Trophoblast cell (in vitro differentiated cells and primary cell): ENCODE measurements around the gene CSF3R.
"Not testable (repeated sequence)": the region's sequence is repeated elsewhere in the genome, so short reads cannot be mapped to it uniquely, and the experiment has no call there.

Experiments
- DNase-seq, 2 donors: peaks; one replicate each; pipeline ENCODE4 v3.0.0-alpha.2; 2016
- H2AFZ ChIP-seq: 2 replicates; pipeline ENCODE4 v1.6.1; 2013; ENCODE audit warnings: low read length, moderate library complexity, mild to moderate bottlenecking; ENCODE audit not compliant: insufficient read depth, poor library complexity
- H2AK5ac ChIP-seq: 2 replicates; pipeline ENCODE4 v1.6.1; 2013; ENCODE audit warnings: mild to moderate bottlenecking, low read length
- H2BK120ac ChIP-seq: 2 replicates; pipeline ENCODE4 v1.6.1; 2013; ENCODE audit warnings: low read length, mild to moderate bottlenecking, moderate library complexity; ENCODE audit not compliant: insufficient read depth, poor library complexity
- H2BK12ac ChIP-seq: 2 replicates; pipeline ENCODE4 v1.6.1; 2013; ENCODE audit warnings: mild to moderate bottlenecking, low read length, moderate library complexity
- H2BK5ac ChIP-seq: 2 replicates; pipeline ENCODE4 v1.6.1; 2013; ENCODE audit warnings: low read length, low read depth, moderate library complexity, mild to moderate bottlenecking; ENCODE audit not compliant: poor library complexity
- H3K14ac ChIP-seq: 2 replicates; pipeline ENCODE4 v1.6.1; 2013; ENCODE audit warnings: mild to moderate bottlenecking, low read length
- H3K18ac ChIP-seq: 2 replicates; pipeline ENCODE4 v1.6.1; 2013; ENCODE audit warnings: mild to moderate bottlenecking, low read length
- H3K23ac ChIP-seq: 2 replicates; pipeline ENCODE4 v1.6.1; 2013; ENCODE audit warnings: low read length
- H3K27ac ChIP-seq: 2 replicates; pipeline ENCODE4 v1.5.1; 2013; ENCODE audit warnings: low read depth, mild to moderate bottlenecking, inconsistent platforms, low read length, moderate library complexity
- H3K27me3 ChIP-seq: 2 replicates; pipeline ENCODE4 v1.6.1; 2013; ENCODE audit warnings: inconsistent platforms, mild to moderate bottlenecking, low read length, moderate library complexity; ENCODE audit not compliant: insufficient read depth
- H3K36me3 ChIP-seq, 2 experiments: 1 replicate in 1 of 2; 2 replicates in 1 of 2; pipeline ENCODE4 v1.6.1; 2013; ENCODE audit warnings: low read length in 2 of 2, mild to moderate bottlenecking in 2 of 2, moderate library complexity in 1 of 2; ENCODE audit not compliant: insufficient read depth in 2 of 2, control insufficient read depth in 1 of 2
- H3K4ac ChIP-seq: 2 replicates; pipeline ENCODE4 v1.6.1; 2013; ENCODE audit warnings: low read depth, mild to moderate bottlenecking, low read length, moderate library complexity
- H3K4me1 ChIP-seq, 2 experiments: 1 replicate in 1 of 2; 2 replicates in 1 of 2; pipeline ENCODE4 v1.6.1; 2013; ENCODE audit warnings: low read length in 2 of 2, mild to moderate bottlenecking in 2 of 2, moderate library complexity in 1 of 2; ENCODE audit not compliant: insufficient read depth in 2 of 2, control insufficient read depth in 1 of 2
- H3K4me2 ChIP-seq: 2 replicates; pipeline ENCODE4 v1.6.1; 2013; ENCODE audit warnings: inconsistent platforms, mild to moderate bottlenecking, low read length, moderate library complexity
- H3K4me3 ChIP-seq: 2 replicates; pipeline ENCODE4 v1.5.1; 2013; ENCODE audit warnings: mild to moderate bottlenecking, low read depth, low read length, inconsistent platforms
- H3K79me1 ChIP-seq: one replicate; pipeline ENCODE4 v1.6.1; 2013; ENCODE audit warnings: low read length
- H3K79me2 ChIP-seq: 2 replicates; pipeline ENCODE4 v1.6.1; 2013; ENCODE audit warnings: low read length, mild to moderate bottlenecking; ENCODE audit not compliant: control insufficient read depth, insufficient read depth, poor library complexity
- H3K9ac ChIP-seq: 2 replicates; pipeline ENCODE4 v1.6.1; 2013; ENCODE audit warnings: mild to moderate bottlenecking, low read length
- H3K9me3 ChIP-seq: 2 replicates; pipeline ENCODE4 v1.6.1; 2013; ENCODE audit warnings: low read depth, mild to moderate bottlenecking, control low read depth, inconsistent platforms, low read length; ENCODE audit not compliant: insufficient read depth
- H4K12ac ChIP-seq: 2 replicates; pipeline ENCODE4 v1.6.1; 2013; ENCODE audit warnings: low read depth, mild to moderate bottlenecking, low read length, moderate library complexity
- H4K8ac ChIP-seq: 2 replicates; pipeline ENCODE4 v1.6.1; 2013; ENCODE audit warnings: low read depth, mild to moderate bottlenecking, low read length, moderate library complexity
- H4K91ac ChIP-seq: one replicate; pipeline ENCODE4 v1.6.1; 2013; ENCODE audit warnings: low read depth, mild to moderate bottlenecking, low read length, moderate library complexity
- WGBS: extraction: QIAGEN DNeasy Blood & Tissue Kit; methylation state at CpG from one replicate; pipeline ENCODE4 v1.1.7; 2013; ENCODE audit warnings: missing lambda C conversion rate; ENCODE audit not compliant: insufficient read length, insufficient coverage; ENCODE audit errors: extremely low coverage; 5-methylcytosine and 5-hydroxymethylcytosine counted together

The CSF3R gene

GRCh38 chr1:36492491-36492890 is 9.8 kb upstream of the CSF3R start:
- Histone ChIP-seq H3K14ac (no peak overlapping the region), H3K36me3 (no peaks in the 10 kb centered on the region), H3K27me3 (no peaks in the 10 kb centered on the region), H3K4me1 (peaks cover 0 to 4% of the 10 kb centered on the region in 2 experiments), H2BK120ac (no peak overlapping the region), H3K23ac (no peak overlapping the region), H3K27ac (no peak overlapping the region), H3K79me2 (peaks cover 3% of the 10 kb centered on the region), H2BK12ac (no peak overlapping the region), H2BK5ac (no peak overlapping the region), H3K9me3 (no peaks in the 10 kb centered on the region), H4K8ac (no peak overlapping the region), H3K79me1 (peaks cover 4% of the 10 kb centered on the region), H3K18ac (no peak overlapping the region), H4K91ac (no peak overlapping the region), H3K4me3 (no peak overlapping the region), H2AK5ac (no peak overlapping the region), H2AFZ (no peak overlapping the region), H4K12ac (no peak overlapping the region), H3K4me2 (no peak overlapping the region), H3K9ac (no peak overlapping the region), H3K4ac (no peak overlapping the region)
- no peak for DNase-seq
- no CpG with 5 or more reads among the region's 9 CpGs for WGBS

- H3K27me3 ChIP-seq, H3K9ac ChIP-seq, H3K18ac ChIP-seq, DNase-seq, H3K9me3 ChIP-seq, H4K12ac ChIP-seq, H2AK5ac ChIP-seq, H2AFZ ChIP-seq, H3K79me2 ChIP-seq, H3K23ac ChIP-seq, H3K14ac ChIP-seq, H4K91ac ChIP-seq, H2BK120ac ChIP-seq, H2BK5ac ChIP-seq, H3K4me3 ChIP-seq, H3K79me1 ChIP-seq, H2BK12ac ChIP-seq, H4K8ac ChIP-seq, H3K4me1 ChIP-seq, H3K4ac ChIP-seq, H3K36me3 ChIP-seq, H3K4me2 ChIP-seq, H3K27ac ChIP-seq: not testable (repeated sequence)
- no CpG with 5 or more reads among the region's 10 CpGs for WGBS
These were observed 6.7 kb upstream of the CSF3R start for GRCh38 chr1:36489258-36490051.

- Histone ChIP-seq H4K91ac (peak overlapping the region; percentile 67), H2AFZ (no peak overlapping the region), H3K4me3 (no peak overlapping the region), H3K79me1 (peaks cover 9% of the 10 kb centered on the region), H3K27me3 (no peaks in the 10 kb centered on the region), H4K12ac (no peak overlapping the region), H3K4ac (no peak overlapping the region), H3K18ac (peak overlapping the region; percentile 17), H2BK5ac (peak overlapping the region; percentile 59), H3K9ac (no peak overlapping the region), H3K23ac (no peak overlapping the region), H2AK5ac (peak overlapping the region; percentile 61), H3K27ac (peak overlapping the region; percentile 46), H3K4me1 (peaks cover 2 to 6% of the 10 kb centered on the region in 2 experiments), H4K8ac (peak overlapping the region; percentile 34), H3K9me3 (peaks cover 1% of the 10 kb centered on the region), H3K36me3 (no peaks in the 10 kb centered on the region), H3K79me2 (peaks cover 3% of the 10 kb centered on the region), H2BK120ac (peak overlapping the region; percentile 67), H2BK12ac (peak overlapping the region; percentile 7), H3K4me2 (no peak overlapping the region), H3K14ac (peak overlapping the region; percentile 15)
- DNase-seq = no peak
- WGBS = no CpG with 5 or more reads among the region's 3 CpGs
These were observed 5.2 kb upstream of the CSF3R start for GRCh38 chr1:36487906-36488305.

- no CpG with 5 or more reads among the region's 9 CpGs for WGBS
- Histone ChIP-seq H3K79me1 (peaks cover 14% of the 10 kb centered on the region), H3K4me1 (peaks cover 8 to 12% of the 10 kb centered on the region in 2 experiments), H4K91ac (peak overlapping the region; percentile 67), H2BK120ac (peak overlapping the region; percentile 67), H3K27ac (peak overlapping the region; percentile 46)
- not testable (repeated sequence) for H3K79me2 ChIP-seq, H3K14ac ChIP-seq, H2AFZ ChIP-seq, H3K18ac ChIP-seq, H3K27me3 ChIP-seq, DNase-seq, H2BK5ac ChIP-seq, H3K23ac ChIP-seq, H3K4ac ChIP-seq, H3K9me3 ChIP-seq, H3K4me2 ChIP-seq, H3K9ac ChIP-seq, H3K4me3 ChIP-seq, H2BK12ac ChIP-seq, H4K8ac ChIP-seq, H2AK5ac ChIP-seq, H3K36me3 ChIP-seq, H4K12ac ChIP-seq
These were observed 4.6 kb upstream of the CSF3R start for GRCh38 chr1:36487336-36487725.
